GM18499 (cell line): ENCODE data around the gene FRMD5.

Source experiments
- ATAC-seq: cut with Tn5 transposase; IDR thresholded peaks from one replicate; pipeline ENCODE4 v1.9.1; 2021; ENCODE audit warnings: moderate number of reproducible peaks; ENCODE audit not compliant: insufficient read depth, unreplicated experiment

The FRMD5 gene

GRCh38 chr15:43987924-43988323 lies 207.1 kb downstream of the FRMD5 start:
- no peak for ATAC-seq

DNA sequence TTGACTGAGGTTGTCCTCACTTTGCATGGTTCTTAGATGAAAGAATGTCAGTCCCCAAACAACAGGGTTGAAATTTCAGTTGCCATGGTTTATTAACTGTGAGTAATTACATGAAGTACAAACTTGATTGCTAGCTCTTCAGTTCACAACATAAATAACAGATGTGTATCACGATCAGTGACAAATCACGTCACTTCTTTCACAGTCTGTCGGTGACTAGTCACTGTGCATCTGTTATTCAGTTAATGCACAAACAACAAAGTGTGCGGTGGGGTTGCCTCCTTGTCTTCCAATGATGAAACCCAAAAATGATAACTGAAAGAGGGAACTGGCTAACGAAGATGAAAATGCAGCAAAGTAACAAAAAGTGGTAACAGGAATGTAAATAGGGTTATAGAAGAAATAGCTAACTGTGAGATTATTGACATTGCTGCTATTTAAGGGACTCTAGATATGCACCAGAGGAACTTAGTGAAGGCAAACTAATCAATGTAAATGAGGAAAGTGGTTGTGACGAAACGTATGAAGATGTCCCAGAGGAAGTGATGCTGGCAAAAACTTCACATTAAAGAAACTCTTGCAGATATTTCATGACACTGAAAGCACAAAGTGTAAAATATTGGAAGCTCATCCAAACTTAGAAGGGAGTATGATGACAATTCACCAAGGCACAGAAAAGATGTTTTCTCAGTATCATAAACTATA lies 208.9 kb downstream of the FRMD5 start:
- ATAC-seq = no peak

DNA sequence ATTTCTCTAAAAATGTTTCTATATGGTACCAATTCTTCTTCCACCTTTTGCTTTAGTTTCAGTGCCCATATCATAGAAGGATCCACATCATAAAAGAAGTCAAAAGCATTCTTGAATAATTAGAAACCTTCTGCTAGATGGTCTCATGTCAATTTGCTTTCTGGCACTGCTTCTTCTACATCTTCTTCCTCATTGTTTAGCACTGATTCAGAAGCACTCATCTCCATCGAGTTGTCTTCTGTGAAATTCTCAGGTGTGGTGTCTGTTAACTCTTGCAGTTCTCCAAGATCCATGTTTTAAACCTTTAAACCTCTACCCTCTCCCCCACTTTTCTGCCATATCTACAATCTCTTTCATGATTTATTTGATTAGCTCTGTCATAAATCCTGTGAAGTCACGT lies 213.5 kb downstream of the FRMD5 start:
- ATAC-seq = no peak

- peak; percentile 61 for ATAC-seq
Measured at GRCh38 chr15:43977072-43977884, 217.8 kb downstream of the FRMD5 start.

DNA sequence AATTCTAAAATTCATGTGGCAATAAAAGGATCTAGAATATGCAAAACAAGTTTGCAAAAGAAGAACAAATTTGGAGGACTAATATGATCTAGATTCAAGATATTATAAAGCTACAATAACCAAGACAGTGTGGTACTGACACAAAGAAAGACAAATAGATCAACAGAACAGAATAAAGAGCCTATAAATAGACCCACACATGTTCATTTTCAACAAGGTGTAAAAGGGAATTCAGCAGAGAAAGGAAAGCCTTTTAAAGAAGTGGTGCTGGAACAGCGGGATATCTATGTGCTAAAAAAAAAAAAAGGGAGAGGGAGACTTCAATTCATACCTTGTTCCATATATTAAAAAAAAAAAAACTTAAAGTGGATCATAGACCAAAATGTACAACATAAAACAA lies 219.3 kb downstream of the FRMD5 start:
- ATAC-seq = no peak

GRCh38 chr15:43975326-43975725 lies 219.7 kb downstream of the FRMD5 start:
- no peak for ATAC-seq

DNA sequence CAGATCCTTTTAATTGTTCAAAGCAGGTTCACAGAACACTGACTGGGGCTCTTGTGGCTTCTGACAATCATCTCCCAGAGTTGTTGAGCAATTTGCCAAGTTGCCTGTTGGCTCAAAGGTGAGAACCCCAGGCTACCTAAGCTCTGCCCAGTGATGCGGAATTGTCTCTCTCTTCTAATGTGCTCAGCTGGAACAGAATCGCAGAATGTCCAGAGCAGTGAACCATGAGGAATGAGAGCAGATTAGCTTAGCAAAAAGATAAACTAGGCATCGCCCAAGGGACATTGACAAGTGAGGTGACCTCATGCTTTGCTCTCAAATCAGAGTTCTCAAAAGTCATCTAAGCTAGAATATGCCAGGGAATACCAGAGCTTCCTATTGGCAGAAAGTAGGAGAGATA lies 220.2 kb downstream of the FRMD5 start:
- no peak for ATAC-seq

- no peak for ATAC-seq
Measured at GRCh38 chr15:43969802-43970375, 225.2 kb downstream of the FRMD5 start.

GRCh38 chr15:43968551-43968950 lies 226.5 kb downstream of the FRMD5 start:
- no peak for ATAC-seq

- no peak for ATAC-seq
Measured at GRCh38 chr15:43966646-43967045, 228.4 kb downstream of the FRMD5 start.

GRCh38 chr15:43958861-43959330 lies 236.2 kb downstream of the FRMD5 start:
- no peak for ATAC-seq

DNA sequence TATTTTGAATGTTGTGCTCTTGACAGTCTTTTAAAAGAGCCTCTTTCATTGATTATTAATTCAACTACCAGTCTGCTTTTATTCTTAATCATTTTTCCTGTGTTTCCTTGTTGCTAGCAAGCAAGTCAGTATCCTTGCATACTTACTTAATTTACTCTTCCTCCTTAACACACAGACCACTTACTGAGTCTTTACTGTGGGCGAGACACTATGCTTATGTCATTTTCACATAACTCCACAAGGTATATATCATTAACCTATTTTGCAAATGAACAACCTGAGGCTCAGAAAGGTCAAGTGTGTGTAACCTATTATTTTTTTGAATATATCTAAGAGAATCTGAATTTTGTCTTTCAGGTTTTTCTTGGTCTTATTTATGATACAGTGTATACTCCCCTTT lies 237.3 kb downstream of the FRMD5 start:
- ATAC-seq = no peak

DNA sequence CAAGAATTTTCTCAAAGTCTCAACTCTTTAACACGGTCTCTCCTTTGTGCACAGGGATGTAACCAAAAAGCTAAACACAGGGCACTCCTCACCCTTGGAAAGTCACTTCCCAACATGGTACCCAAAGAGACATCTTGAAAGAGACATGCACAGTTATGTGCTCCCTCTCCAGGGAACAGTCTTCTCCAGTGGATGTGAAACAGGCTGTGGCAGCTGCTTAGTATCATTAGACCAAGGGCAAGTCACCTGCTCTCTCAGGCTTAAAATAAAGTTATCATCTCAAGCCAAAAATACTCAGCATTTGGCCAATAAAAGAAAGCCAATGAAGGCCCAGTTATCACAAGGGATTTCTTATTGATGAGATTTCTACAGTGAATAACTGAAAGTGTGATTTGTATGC lies 239.9 kb downstream of the FRMD5 start:
- ATAC-seq = no peak

GRCh38 chr15:43954181-43954621 lies 240.9 kb downstream of the FRMD5 start:
- ATAC-seq = no peak

DNA sequence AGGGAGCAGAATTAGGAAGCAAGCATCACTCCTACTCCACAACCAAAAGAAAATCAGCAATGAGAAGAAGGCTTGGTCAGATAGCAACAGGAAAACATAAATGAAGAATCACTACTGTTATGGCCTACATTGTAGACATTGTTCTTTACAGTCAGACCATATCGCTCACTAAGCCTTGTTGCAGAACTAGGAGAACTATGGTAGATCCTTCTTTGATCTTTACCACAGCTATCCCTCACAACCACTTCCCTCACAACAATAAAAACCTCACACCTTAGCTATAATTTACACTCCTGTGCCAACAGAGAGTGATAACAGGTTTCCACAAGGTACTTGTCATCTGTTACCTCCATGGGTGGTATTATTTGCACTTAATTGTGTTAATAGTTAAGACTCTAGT lies 241.7 kb downstream of the FRMD5 start:
- no peak for ATAC-seq

DNA sequence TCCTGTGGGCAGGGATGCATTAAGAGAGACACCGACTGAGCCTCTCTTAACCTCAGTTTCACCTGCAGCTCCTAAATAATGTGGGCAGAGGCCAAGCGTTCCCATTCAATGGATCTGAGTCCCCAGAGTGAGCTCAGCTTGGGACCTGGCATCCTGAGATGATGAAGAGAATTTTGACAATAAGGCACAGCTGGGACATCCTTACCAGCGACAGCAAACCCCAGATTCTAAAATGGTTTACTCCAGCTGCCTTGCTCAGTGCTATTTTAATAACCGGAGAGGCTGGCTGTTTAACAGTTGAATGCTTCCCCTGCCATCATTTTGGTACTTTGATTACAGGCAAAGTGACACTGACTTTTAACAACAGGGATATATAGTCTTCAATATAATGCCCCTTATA lies 244.5 kb downstream of the FRMD5 start:
- ATAC-seq = no peak

DNA sequence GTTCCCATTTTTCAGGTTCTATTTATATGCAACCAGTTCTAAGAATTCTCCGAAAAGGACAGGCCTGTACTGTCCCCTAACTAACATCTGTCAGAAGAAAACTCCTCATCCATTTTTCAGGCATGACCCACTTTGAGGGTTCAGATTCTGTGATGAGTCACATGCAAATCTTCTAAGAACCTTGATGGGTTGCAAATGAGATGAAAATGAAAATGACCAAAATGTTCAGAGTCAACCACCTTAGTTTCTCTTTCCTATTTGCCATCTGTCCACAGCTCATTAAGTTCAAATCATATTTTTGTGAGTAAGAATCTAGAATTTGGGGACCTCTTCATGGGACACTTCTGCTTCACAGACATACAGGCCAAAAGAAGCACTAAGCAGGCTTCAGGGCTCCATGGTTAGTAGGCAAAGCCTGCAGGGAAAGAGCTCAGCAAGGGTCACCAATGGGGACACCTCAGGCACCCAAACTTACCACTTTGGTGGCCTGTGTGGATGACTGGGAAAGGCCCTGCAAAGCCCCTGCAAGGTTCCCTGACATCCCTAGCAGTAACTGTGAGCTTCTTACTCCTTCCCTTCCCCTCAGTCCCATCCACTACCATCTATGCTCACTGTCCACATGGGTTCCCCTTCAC lies 246.3 kb downstream of the FRMD5 start:
- ATAC-seq = no peak

DNA sequence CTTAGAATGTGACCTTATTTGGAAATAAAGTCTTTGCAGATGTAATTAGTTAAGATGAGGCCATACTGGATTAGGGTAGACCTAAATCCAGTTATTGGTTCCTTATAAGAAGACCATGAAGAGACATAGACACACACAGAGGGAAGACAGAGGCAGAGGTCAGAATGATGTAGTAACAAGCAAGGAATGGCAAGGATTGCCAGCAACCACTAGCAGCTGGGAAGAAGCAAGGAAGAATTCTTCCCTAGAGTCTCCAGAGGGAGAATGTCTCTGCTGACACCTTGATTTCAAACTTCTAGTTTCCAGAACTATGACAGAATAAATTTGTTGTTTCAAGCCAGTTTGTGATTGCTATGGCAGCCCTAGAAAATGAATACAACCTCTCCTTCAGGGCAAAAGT lies 251.6 kb downstream of the FRMD5 start:
- ATAC-seq = no peak

DNA sequence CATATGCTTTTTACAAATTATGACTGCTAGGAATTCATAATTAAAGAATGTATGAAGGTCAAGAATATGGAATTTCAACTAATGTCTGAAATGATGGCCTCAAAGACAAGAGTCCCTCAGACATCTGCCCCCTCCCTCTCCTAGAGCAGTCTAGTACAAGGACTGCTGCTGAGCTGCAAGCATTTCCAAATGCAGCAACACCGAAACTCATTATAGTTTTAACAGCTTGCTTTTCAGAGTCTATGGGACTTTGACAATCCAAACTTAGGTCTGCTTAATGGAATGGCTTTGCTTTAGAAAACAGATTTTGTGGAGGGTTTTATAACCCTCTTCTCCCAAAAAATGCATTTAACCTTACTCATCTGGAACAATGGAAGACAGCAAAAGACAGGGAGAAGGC lies 252.9 kb downstream of the FRMD5 start:
- ATAC-seq = no peak

DNA sequence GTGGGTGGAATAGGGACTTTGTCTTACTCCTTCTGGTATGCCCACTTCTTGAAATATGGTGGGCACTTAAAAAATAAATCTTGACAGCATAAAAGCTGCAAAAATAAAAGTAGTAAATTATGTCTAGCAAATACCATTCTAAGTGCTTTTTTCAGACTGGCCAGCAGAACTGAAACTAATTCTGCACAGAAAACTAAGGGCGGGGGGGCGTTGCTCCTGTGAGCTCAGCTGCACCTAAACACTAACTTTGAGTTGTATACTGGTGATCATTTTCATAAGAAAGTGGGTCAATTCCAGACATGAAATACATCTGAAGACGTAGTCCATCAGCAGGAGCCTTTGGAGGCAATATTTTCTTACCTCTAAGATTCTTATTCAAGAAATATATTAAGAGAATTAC lies 253.5 kb downstream of the FRMD5 start:
- ATAC-seq = no peak

- ATAC-seq = no peak
Measured at GRCh38 chr15:43941071-43941470, 254.0 kb downstream of the FRMD5 start.
